DOHH2 (cell line): Measurements from ENCODE around the gene GAREM1.

ENCODE experiments used
- EZH2phosphoT487 ChIP-seq: fragments of 200-600 bp; sonication (generic); IDR thresholded peaks from 2 replicates; pipeline ENCODE4 v1.6.1; 2017; ENCODE audit warnings: borderline replicate concordance, mild to moderate bottlenecking, antibody characterized with exemption, low read length, moderate library complexity, mixed read lengths
- TF ChIP-seq, protein P1 (sequence below): fragments of 200-600 bp; sonication (generic); IDR thresholded peaks from one replicate; pipeline ENCODE4 v1.5.1; 2014; ENCODE audit warnings: antibody characterized with exemption, mild to moderate bottlenecking, low read depth, low read length; ENCODE audit not compliant: poor library complexity, severe bottlenecking

DNA sequence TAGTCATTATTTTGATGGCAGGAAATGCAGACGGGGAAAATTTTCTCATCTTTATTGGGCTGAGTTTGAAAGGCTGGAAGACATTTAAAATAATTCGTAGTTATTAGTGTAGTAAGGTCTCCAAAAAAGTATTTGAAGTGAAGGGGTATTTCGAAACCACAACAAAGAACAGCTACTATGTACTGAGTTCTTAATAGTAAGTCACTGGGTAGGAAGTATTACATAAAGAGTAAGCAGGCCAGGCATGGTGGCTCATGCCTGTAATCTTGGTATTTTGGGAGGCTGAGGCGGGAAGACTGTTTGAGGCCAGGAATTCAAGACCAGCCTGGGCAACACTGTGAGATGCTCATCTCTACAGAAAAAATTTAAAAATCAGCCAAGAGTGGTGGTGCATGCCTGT lies 167.3 kb downstream of the GAREM1 start:
- TF ChIP-seq, protein P1, sequence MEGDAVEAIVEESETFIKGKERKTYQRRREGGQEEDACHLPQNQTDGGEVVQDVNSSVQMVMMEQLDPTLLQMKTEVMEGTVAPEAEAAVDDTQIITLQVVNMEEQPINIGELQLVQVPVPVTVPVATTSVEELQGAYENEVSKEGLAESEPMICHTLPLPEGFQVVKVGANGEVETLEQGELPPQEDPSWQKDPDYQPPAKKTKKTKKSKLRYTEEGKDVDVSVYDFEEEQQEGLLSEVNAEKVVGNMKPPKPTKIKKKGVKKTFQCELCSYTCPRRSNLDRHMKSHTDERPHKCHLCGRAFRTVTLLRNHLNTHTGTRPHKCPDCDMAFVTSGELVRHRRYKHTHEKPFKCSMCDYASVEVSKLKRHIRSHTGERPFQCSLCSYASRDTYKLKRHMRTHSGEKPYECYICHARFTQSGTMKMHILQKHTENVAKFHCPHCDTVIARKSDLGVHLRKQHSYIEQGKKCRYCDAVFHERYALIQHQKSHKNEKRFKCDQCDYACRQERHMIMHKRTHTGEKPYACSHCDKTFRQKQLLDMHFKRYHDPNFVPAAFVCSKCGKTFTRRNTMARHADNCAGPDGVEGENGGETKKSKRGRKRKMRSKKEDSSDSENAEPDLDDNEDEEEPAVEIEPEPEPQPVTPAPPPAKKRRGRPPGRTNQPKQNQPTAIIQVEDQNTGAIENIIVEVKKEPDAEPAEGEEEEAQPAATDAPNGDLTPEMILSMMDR = no peak
- TF ChIP-seq EZH2phosphoT487 = no peak
